HG03159 (cell line): ENCODE data around the gene CMTR1.
"Not testable (repeated sequence)": the region's sequence is repeated elsewhere in the genome, so short reads cannot be mapped to it uniquely, and the experiment has no call there.

ENCODE experiments used
- ATAC-seq: cut with Tn5 transposase; IDR thresholded peaks from one replicate; pipeline ENCODE4 v1.9.1; 2021; ENCODE audit warnings: mild to moderate bottlenecking, moderate library complexity; ENCODE audit not compliant: unreplicated experiment

Gene CMTR1

DNA sequence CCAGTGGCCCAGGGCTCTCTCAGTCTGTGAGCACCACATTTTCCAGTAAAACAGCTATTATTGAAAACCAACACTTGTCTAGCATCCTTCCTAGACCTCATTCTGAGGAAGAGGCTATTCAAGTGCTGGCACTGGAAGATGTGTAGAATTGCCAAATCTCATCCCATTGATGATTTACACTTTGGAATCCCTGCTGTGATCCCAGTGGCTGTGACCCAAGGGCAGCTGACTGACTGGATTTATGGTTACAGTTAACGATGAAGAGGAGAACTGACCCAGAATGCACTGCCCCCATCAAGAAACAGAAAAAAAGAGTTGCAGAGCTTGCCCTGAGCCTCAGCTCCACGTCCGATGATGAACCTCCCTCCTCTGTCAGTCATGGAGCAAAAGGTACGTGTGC, 2.4 kb downstream of the CMTR1 start:
- ATAC-seq = no peak

DNA sequence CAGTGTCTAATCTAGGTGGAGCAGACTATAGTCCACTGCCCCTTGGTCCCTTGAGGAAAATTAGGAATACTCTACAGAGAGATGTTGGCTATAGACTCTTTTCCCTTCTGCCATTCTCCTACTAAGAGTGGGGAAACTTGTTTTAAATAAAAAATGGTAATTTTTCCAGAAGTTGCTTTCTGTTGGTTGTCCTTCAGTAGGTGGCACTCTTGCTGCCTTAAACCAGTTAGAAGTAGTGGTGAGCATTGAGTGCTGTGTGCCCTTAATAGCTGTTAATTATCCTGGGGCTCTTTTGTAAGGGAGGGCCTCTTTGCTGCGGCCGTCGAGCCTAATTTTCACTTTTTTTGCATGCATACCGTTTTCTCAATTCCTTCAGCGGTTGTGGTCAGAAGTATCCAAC, 2.8 kb downstream of the CMTR1 start:
- no peak for ATAC-seq

DNA sequence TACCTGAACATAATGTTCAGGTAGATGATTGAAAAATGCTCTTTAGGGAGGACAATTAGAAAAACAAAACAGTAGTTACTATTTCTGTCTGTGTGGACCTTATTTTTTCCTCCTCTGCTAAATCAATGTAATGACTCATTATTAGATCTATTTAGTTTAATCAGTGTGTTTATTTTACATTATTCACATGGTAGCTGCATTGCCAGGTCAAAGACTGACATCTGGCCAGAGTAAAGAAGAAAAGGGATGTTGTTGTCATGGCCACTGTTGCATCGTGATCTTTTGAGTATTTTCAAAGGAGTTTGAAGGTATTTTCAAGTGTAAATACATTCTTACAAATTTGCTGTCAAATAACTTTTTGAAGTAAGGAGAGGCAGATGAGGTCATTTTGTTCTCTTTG, 5.9 kb downstream of the CMTR1 start:
- ATAC-seq = no peak

DNA sequence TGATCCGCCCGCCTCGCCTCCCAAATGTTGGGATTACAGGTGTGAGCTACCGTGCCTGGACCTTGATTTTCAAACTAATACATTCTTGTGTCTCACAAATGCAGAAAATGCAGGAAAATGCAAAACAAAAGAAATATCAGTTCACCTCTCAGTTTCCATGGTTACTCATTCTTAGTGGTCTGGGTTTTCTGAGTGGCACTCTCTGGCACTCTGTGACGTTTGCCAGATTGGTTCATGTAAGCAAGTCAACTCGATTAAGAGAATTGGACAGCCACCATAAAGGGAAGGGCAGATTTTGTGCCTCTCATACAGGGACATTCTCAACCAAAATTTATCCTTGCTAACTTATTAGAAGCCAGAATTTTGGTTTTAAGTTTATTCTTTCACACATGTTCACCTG, 8.6 kb downstream of the CMTR1 start:
- ATAC-seq = no peak

DNA sequence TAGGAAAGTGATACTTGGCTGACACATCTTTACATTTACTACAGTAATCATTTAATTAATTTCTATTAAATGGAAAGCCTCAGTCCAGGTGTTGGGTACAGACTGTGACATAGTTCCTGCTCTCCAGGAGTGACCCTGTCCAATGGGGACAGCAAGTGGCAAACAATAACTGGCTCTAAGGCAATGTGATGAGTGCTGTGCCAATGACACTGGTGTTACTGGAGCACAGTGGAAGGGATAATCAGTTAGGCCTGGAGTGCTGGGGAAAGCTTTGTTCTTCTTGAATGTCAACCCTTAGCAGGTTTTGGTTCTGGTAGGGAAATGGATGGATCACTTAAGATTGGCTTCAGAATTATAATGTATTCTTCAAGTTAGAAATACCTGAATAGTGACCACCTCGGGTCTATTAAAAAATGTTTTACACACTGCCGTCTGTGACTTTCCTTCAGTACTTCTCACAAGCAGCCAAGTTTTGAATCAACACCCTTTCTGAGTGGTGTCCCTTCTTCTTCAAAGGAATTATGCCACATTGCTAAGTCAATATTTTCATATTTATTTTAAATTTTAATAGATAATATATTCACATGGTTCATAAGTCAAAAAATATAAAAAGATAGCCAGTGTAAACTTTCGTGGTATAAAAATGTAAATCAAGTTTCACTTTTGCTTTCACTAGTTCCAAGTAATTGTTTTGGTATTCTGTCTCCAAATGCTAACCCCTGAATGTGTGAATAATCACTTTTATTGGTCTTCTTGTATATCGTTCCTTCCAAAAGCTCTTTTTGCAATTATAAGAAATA, 9.6 kb downstream of the CMTR1 start:
- no peak for ATAC-seq

DNA sequence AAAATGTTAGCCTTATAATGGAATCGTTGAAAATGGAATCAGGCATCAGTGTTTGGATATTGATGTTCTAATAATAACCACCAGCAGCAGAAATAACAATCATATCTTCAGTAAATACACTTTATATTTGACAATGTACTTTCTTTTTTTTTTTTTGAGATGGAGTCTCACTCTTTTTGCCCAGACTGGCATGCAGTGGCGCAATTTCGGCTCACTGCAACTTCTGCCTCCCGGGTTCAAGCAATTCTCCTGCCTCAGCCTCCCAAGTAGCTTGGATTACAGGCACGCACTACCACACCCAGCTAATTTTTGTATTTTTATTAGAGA, 10.2 kb downstream of the CMTR1 start:
- not testable (repeated sequence) for ATAC-seq

DNA sequence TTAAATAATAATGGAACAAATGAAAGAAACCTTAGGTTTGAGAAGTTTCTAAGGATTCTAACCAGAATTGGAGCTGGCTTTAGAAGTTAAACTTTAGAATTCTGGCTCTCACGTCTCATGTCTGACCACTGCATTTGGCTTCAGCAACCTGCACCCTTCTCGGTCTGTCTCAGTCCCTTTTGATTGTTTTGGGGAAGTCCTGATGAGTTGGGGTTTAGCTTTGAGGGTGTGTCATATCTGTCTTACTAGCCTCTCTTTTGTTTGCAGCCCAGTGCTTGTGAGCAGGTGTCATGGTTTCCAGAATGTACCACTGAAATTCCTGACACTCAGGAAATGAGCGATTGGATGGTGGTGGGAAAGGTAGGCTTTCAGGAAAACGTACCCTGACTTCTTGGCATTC, 17.0 kb downstream of the CMTR1 start:
- ATAC-seq = no peak

DNA sequence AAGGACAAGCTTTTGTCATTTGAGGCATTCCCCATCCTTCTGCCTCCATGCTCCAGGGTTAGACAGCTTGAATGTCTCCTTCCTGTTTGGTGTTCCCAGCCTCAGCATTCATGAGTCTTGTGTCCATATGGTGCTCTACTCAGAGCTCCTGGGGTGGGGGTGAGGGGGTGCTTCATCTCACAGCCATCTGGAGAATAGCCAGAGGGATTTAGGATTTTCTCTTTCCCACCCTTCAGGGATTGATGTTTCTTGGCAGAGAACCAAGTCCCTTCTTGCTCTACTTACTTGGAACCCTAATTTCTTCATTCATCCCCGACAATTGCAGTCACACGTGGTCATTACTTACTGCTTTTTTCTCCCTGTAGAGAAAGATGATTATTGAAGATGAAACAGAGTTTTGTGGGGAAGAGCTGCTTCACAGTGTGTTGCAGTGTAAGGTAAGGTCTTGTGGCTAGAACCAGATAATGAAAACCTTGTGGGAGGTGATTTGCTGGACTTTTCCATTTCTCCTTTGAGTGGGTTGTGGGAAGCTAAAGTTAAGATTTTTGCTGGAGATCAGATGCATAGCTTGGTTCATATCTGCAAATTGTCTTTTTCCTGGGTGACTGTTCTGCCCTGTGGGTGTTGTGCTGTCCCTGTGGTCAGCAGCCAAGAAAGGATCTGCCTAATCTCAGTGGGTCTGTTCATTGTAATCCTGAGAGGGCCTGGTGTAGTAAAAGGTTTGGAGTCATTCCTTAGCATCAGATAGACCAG, 18.6 kb downstream of the CMTR1 start:
- ATAC-seq = no peak

DNA sequence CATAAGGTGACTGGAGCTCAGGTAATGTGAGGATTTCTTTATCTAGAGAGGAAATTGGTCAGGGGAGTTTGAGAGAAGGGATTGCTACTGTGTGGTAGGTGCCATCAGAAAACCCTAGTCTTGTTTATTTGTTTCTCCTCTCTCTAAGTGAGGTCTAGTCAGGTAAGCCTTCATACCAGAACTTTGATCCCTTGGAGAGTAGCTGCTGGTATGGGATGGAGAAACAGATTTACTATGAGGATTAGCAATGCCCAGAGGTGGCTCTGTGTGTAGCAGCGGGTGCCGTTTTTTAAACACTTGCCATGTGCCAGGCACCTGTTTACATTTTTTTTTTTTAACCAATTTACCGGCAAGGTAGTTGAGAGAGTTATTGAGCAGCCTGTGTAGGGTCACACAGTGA, 19.5 kb downstream of the CMTR1 start:
- no peak for ATAC-seq

DNA sequence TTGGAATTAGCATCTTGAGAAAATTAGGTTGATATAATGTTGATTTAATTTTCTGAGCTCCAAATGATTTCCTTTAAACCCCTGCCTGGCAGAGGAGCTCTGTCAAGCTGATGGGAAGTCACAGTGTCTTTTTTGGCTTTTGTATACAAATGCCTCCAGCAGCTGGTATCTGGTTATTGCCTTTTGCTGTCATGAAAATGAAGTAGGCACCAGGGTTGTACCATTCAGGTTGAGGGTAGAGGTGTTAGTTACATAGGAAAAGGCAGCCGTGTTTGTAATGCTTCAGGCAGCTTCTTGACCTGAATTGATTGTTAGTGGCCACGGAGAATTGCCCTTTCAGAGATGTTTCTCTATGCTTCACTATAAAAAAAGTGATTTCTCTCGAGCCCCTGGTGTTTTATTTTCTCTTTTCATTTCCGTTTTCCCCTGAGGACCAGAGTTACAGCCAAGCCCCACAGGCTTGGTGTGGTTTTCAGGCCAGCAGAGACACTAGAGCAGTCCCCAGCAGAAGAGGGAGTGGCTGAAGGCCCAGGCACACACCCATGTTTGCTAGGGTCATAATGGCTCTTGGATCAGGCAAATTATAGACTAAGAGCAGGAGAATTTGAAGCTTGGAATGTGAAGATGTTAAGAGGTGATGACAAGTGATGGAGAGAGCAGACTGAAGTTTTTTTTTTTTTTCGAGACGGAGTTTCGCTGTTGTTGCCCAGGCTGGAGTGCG, 21.6 kb downstream of the CMTR1 start:
- no peak for ATAC-seq

DNA sequence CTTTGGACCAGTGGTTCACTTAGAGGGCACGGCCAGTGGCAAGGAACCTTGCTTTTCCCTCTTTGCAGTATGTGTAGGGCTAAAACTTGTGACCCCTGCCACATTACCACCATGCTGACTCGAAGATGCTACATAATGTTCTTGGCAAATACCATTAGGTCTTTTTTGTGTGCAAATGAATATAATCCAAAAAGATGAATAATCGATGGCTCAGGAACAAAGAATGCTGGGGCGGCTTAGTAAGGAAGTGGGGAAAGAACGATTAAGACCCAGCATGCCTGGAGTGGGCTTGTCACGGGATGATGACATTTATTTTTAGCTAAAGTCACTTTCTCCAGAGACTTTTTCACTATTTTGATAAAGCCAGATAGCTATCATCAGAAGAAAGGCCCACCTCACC, 23.1 kb downstream of the CMTR1 start:
- no peak for ATAC-seq

DNA sequence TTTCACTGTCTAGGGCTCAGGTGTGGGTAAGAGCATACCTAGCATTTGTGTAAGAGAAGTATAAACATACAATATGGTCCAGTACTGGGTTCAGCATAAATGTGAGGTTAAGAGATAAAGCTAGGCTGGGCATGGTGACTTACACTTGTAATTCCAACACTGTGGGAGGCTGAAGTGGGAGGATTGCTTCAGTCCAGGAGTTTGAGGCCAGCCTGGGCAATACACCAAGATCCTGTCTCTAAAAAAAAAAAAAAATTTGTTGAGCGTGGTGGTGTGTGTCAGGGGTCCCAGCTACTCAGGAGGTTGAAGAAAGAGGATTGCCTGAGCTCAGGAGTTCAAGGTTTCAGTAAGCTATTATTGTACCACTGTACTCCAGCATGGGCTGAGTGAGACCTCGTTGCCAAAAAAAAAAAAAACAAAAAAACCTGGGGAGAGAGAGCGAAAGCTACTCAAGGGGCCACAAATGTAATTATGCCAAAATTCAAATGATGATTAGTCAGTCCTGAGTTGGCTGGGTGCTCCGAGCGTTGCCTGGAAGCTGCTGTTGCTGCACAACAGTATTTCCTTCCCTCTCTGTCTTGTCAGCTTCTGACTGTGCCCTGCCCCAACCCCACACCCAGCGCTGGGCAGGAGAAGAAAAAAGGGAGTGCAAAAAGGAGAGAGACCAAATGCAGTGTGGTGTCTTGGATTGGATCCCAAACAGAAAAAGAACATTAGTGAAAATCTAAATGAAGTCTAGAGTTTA, 24.0 kb downstream of the CMTR1 start:
- no peak for ATAC-seq

DNA sequence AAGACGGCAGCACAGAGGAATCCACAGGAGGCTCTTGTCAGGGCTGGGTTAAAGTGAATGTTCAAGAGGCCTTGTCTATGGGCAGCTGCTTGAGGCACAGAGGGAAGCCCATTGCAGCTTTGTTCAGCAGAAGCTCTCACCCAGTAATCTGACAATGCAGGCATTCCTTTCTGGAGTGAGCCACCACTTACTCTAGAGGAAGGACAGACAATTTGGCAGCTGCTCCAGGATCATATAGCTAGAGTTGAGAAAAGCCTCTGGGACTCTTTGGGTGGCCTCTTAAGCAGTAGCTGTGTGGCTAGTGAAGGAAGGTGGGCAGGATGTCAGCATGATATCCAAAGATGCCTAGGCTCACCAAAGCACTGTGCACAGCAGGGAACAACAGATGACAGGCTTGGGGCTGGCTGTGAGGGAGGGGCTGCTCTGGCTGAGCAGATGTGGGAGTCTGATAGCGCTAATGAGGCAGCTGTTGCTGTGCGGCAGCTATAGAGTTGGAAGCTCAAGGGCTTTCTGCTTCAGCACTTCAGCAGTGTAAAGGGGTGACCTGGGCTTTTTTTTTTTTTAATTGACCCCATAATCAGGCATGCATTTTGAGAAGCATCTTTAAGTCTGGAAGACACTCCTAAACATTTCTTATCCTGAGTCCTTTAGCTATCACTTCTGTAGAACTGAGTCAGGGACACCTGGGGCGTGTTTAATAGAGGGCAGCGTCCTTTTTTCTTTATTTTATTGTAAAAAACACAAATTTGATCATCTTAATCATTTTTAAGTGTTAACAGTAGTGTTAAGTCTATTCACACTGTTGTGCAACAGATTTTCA, 27.2 kb downstream of the CMTR1 start:
- no peak for ATAC-seq

DNA sequence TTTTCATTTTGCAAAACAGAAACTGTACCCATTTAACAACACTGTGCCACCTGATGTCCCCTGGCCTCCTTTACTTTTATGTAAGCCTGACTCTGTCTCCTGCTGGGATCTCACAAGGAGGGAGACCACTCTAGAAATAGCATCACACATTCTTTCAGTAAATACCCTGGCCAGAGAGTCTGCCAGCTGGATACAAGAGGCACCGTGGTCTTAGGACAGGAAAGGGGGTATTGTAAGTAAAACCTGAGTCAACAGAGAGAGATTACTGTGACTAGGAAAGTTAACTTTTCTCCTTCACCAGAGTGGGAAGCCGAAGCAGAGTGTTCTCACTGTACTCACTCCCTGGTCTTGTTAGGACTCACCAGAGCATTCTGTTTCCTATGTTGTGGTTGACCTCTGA, 27.8 kb downstream of the CMTR1 start:
- ATAC-seq = no peak

DNA sequence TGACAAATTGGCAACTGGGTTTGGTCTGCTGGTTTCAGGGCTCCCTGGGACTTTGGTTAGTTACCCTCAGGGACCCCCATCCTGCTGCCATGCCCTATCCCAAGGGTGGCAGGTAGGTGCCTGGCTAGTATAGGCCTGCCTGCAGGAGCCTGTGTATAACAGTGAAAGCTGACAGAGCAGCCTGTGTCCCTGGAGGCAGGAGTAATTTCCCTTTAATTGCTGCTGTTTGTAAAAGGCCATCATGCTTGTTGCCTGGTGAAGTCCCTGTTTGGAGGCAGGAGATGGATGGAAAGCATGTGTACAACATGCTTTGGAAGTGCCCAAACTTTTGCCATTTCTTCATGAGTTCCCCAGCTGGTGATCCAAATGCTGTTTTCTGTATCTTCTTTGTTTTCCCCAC, 30.1 kb downstream of the CMTR1 start:
- no peak for ATAC-seq

DNA sequence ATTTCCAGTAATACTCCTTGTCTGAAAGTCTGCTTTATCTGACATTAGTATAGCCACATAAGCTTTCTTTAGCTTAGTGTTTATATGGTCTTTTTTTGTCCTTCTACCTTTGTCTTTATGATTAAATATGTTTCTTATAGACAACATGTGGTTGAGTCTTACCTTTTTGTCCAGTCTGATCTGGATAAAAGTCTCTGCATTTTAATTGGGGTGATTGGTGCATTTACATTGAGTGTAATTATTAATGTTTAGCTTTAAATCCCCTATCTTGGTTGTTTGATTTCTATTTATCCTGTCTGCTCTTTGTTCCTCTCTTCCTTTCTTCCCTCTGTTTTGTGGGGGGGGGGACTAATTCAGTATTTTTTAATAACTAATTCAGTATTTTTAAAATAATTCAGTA, 34.7 kb downstream of the CMTR1 start:
- ATAC-seq = no peak

DNA sequence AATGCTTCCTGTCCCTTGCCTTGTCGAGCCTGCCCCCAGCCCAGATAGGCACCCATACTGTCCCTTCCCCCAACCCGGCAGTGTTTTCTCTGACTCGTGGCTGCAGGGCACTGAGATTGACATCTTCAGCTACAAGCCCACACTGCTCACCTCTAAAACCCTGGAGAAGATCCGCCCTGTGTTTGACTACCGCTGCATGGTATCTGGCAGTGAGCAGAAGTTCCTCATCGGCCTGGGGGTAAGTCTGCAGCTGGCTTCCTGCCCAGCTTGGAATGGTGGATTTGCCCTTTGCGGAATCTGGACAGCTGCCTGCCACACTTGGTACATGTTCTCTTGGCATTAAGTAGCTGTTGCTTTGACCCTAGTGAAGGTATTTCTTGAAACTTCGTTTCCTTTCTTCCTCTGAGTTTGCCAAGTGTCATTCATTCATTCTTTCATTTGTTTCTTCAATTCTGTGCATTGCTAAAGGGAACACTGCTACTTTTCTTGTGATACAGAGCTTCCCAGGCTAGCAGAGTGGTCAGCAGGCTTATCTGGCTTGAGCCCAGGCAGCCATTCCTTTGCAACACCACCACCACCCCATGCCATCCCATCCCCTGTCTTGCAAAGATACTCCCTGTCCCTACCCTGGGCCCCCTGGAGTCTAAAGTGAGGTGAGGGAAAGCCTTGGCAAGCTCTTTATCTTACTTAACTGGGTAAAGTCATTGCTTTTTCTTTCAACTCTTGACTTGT, 40.5 kb downstream of the CMTR1 start:
- no peak for ATAC-seq

DNA sequence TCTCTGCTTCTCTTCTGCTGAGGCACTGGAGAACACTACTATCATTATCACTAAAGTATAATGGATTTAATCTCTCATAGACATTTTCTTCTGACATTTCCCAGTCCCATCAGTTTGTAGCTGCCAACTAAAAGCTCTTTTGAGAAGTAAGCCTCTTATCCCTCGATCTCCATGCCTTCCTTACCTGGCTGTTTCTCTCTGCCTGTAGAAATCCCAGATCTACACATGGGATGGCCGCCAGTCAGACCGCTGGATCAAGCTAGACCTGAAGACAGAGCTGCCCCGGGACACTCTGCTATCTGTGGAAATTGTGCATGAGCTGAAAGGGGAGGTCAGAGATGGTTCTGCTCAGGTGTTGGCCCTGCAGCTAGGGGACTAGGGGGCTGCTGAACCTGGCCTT, 41.3 kb downstream of the CMTR1 start:
- no peak for ATAC-seq

DNA sequence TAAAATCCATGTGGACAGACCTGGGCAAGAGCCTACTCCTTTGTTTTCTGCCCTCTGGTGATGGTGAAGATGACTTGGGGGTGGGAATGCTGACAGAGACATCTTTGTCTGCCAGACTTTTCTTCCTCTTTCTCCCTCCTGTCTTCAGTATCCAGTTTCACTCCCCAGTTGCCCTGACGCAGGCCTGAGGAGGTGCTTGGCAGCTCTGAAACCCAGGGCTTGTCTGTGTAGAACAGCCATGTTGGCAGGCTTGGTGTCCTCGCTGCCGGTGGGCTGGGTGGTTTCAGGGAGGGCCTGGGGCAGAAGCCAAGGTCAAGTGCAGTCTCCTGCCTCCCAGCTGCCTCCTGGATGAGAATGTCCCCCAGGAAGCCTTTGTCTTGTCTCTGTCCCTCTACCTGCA, 44.2 kb downstream of the CMTR1 start:
- no peak for ATAC-seq
